Hematopoietic multipotent progenitor cell (in vitro differentiated cells): ENCODE data around the gene TGFB3. TPM values are rescaled to one million over a fixed set of nuclear protein-coding genes. Genes with fewer than 3 reads are reported as not detected.
"Not testable (repeated sequence)": the region's sequence is repeated elsewhere in the genome, so short reads cannot be mapped to it uniquely, and the experiment has no call there.

ENCODE experiments used
- DNase-seq, 3 donors: peaks; one replicate each; pipeline ENCODE4 v3.0.0-alpha.2; 2011 to 2015; ENCODE audit warnings: low read depth in 2 of 3, low spot score in 2 of 3
- total RNA-seq: library from RNA; depleted of rRNA; stranded (reverse); fragments of >200 nt; gene quantifications from one replicate; pipeline ENCODE4 v1.2.3, GENCODE V29; 2012

The TGFB3 gene
- total RNA-seq, result 2.2 TPM

- DNase-seq, result peak; percentile 31 to 72 (median 56)
Measured at GRCh38 chr14:75981426-75982265, at the start of gene TGFB3. Gene TGFB3, minus strand, starts transcription at chr14:75981995. Its CDS starts 1,102 bp downstream, at chr14:75980893.

DNA sequence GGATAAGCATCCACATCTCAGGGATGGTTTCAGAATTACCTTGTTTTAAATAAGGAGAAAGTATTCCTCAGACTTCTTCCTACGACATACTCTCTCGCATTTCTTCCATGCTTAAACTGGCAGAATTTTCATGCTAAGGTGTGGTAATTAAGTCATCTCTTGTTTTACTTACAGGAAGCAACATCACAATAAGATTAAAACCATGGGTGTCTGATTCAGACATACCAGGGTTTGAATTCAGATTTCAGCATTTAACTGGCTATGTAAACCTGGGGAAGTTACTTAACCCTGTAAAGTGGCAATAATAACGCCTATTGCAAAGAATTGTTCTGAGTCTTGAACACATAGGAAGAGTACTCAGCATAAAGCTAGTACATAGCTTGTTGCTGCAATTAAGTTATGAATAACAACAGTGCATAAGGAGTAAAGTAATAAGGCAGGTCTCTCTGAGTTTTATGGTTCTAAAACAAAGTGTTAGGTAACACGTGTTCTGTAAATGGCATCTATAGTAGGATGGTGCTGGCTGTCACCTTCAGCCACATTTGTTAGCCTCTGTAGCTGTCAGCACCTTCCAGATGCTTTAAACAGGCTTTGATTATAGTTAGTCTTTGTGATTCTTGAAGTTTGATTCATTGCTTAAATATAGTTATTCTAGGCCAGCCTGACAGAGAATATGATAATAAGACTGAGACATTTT, 42.6 kb upstream of the TGFB3 start:
- no peak for DNase-seq

DNA sequence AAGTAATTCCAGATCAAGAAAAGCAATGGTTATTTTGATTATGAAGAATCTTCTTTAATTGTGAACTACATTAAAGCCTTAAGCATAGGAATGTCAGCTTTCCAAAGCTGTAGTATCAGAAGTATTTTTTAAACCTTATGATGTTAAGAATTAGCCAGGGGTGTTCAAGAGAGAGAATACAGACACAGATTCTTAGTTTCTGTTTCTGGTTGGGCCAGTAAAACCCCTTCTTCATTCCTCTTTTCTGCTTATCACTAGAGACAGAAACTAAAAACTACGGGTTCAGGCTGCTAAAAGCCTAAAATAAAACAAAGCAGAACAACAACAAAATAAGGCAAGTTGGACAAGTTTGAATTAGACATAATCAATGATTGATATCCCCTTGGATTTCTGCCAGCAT, 42.0 kb upstream of the TGFB3 start:
- DNase-seq, result no peak

DNA sequence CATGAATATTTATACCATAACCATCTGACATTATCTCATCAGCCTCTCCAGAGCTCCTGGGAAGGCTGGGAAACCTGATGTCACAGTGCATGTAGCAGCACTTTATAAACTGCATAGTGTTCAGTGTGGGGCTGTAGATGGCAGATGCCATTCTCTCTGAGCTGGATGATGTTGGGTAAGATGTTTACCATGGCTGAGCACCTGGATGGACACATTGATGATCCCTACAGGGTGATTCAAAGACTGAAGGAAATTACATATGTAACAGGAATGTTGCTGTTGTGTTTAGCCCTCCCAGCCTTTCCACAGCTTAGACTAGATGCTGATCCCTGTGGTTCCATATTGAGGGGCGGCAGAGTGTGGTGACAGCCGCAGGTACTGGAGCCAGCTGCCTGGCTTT, 41.2 kb upstream of the TGFB3 start:
- DNase-seq, result no peak

DNA sequence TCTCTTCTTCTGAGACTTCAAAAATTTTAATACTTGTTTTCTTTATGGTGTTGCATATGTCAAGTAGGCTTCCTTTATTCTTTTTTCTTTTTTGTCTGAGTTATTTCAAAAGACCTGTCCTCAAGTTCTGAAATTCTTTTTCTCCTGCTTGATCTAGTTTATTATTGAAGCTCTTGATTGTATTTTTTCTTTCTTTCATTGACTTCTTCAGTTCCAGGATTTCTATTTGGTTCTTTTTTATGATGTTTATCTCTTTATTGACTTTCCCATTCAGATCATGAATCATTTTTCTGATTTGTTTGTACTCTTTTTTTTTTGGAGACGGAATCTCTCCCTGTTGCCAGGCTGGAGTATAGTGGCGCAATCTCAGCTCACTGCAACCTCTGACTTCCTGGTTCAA, 37.9 kb upstream of the TGFB3 start:
- peak in 1 of 3 donors; percentile 4 for DNase-seq

GRCh38 chr14:76015668-76016067, 33.9 kb upstream of the TGFB3 start:
- no peak for DNase-seq

DNA sequence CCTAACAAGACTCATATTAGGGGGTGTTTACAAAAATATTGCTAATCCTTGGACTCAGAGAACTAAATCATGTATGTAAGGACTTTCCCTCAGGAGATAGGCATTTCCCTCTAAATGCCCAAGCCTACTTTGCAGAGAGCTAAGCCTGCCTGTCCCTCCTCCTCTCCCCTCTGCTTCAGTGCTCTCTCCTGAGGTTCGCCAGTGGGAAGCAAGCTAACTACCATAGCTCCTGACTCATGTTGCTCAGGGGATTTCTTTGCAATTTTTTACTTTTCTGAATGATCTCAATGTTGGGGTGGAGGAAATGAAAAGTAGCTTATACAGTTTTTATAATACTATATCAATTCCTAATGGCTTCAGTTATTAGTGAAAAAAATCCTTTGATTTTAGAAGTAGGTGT, 33.4 kb upstream of the TGFB3 start:
- DNase-seq, result no peak

GRCh38 chr14:76012354-76012753, 30.6 kb upstream of the TGFB3 start:
- DNase-seq, result no peak

- no peak for DNase-seq
Measured at GRCh38 chr14:76011930-76012329, 30.1 kb upstream of the TGFB3 start.

GRCh38 chr14:76009627-76010026, 27.8 kb upstream of the TGFB3 start:
- DNase-seq, result not testable (repeated sequence)

- no peak for DNase-seq
Measured at GRCh38 chr14:76007852-76008251, 26.1 kb upstream of the TGFB3 start.

DNA sequence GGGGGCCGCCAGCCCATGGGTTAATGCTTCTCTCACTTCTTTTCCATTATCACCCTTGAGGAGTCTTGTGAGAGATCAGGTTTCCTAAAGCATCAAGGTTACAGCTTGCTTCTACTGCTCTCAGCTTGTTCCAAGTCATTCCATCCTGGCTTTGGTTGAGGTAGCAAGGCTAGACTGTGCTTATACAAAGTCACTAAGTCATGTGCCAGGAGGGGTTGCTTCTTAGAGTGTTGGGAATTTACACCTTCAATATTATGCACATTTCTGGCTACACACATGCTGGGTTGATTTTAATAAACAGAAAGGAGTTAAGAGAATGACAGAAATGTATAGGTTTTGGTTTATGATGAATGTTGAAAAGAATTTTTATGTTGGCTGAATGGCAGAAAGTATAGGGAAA, 25.6 kb upstream of the TGFB3 start:
- no peak for DNase-seq

- DNase-seq, result no peak
Measured at GRCh38 chr14:76006253-76006652, 24.5 kb upstream of the TGFB3 start.

DNA sequence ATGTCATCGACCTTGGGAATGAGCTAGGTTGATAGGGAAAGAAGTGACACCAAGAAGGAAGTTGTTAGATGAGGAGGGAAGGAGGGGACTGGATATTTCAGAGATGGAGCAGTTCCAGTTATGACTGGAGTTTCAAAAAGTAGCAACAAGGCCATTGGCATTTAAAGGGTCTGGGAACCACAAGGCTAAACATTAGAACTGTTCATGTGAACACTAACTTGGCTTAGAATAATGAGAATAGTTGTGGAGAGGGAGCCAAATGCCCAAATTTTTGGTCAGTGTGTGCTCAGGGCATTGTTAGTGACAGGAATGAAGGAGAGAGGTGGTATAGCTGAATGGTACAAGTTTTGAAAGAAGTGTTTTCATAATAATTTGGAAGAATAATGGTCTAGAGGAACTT, 20.6 kb upstream of the TGFB3 start:
- no peak for DNase-seq

DNA sequence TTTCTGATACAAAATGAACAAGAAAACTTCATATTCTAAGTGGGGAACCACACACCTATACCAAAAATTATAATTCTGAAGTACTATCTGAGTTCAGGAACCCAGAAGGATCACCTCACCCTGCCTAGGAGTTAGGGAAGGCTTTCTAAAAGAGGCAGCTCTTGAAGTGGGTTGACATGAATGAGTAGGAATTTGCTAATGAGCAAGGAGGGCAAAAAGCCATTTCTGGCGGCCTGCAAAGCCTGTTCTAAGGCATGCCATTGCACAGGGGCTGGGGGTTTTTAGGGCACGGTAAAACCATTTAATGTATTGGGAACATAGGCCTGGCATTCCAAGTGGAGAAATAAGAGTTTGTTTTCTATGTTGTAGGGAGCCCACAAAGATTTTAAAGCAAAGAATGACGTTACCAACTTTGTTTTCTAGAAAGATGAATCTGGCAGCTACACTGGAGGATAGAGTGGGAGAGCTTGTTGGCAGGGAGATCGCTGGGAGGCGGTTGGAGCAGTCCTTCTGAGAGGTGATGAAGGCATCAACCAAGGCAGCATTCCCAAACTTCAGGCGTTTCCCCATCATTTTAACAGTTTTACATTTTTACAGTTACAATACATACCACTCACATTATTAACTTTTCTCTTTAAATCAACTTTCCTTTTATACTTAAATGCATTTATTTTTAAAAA, 17.9 kb upstream of the TGFB3 start:
- no peak for DNase-seq

DNA sequence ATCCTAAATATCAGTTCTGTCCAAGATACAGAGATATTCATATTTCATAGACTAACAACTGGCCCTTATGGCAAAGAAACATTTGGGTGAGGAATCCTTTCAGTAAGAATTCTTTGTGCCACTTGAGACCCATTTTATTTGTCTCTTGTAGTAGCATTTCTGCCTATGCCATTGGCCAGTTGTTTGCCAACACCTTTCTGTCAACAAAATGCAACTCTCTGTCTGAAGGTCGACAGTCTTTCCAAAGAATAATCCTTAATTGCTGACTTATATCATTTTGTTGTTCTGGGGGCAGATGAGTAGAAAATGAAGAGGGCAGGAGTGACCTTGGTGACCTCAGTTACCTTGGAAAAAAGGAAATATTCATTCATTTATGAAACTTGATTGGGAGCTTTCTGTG, 14.7 kb upstream of the TGFB3 start:
- no peak for DNase-seq

- no peak for DNase-seq
Measured at GRCh38 chr14:75995372-75996041, 13.7 kb upstream of the TGFB3 start.

DNA sequence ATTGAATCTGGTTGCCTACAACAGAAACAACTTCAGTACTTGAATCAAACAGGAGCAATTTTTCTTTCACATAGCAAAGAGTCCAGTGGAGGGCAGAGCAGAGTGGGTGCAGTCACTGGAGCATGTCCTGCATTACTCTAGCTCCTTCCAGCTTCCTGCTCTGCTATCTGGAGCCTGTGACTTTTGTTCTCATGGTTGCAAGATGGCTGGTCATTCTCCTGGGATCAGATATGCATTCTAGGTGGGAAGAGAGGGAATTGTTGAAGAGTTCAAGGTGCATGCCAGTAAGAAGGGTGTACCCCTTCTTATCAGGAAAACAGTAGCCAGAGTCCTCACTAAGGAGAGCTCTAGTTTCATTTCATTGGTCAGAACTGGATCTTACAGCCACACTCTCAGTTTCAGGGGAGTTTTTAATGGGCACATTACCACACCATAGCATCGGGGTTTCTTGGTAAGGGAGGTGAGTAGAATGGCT, 11.8 kb upstream of the TGFB3 start:
- no peak for DNase-seq

DNA sequence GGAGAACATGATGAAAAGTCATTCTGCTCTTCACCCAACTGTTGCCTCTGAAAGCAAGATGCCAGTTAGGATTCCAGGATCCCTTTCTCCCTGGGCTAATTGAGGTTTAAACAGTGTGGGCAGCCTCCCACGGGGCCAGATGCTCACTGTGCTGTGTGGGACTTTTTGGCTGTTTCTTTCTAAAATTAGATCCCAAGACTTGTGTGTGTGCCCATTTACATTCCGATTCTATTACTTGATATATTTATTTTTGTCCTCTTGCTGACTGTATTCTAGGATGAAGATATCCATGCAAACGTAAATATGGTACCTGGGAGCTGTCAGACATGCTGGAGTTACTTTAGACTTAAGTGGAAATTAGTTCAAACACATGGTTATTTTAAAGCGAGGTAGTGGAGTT, 10.0 kb upstream of the TGFB3 start:
- DNase-seq, result no peak

GRCh38 chr14:75990297-75990696, 8.5 kb upstream of the TGFB3 start:
- DNase-seq, result no peak

- no peak for DNase-seq
Measured at GRCh38 chr14:75989134-75989533, 7.3 kb upstream of the TGFB3 start.
